ENCODE measurements around the gene USP3. TPM values are rescaled to one million over a fixed set of nuclear protein-coding genes. Genes with fewer than 3 reads are reported as not detected.

Gene USP3
- total RNA-seq, 1 donor from 2014 or later, result 17.2 TPM

DNA sequence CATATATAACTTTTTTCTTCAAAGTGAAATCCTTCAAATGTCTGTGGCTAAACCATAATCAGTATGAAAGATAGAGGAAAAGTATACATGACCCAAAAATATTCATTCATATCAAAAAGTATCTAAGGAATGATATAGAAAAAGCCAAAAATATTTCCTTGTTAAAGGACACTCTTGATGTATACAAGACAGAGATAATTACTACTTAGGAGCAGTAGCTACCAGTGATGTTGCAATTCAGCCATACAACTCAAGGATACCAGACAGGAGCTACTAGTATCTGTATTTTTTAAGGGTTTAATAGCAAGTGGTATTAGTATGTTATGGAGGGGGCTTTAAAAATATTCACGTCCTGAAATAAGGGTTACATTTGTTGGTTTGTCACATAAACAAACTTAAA, 129.8 kb downstream of the USP3 start:
- DNase-seq, result no peak
- peaks cover 100% of the 10 kb centered on the region for H3K36me3 ChIP-seq
- H3K27ac ChIP-seq (replicated peaks), result no peak overlapping the region
- H3K4me1 ChIP-seq, result no peaks in the 10 kb centered on the region
- H3K9me3 ChIP-seq (replicated peaks), result no peaks in the 10 kb centered on the region
- no peak for TF ChIP-seq CTCF (IDR thresholded peaks at IDR 0.05; ENCODE audit: borderline replicate concordance)
- H3K4me3 ChIP-seq, result no peak overlapping the region
- no peaks in the 10 kb centered on the region for H3K27me3 ChIP-seq (ENCODE audit: low read depth)
- intact Hi-C loops (cut with micrococcal nuclease), result no loop called here

DNA sequence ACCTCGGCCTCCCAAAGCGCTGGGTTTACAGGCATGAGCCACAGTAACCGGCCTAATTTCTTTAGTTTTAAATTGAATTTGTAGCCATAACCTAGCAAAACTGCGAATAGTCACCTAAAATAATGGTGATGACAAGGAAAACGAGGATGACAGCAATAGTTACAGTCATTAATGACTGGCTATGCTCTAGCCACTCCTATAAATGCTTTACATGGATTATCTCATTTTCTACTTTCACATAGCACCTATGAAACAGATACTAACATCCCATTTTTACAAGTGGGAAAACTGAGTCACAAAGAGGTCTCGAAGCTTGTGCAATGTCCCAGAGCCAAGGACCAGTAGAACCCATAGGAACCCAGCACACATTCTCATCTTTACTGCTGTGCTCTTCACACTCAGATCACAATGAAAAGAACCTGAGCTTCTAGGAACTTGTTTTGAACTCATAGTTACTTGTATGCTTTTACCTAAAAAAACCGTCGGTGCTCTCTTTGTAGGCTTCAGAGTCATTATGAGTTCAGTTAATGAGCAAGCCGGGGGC, 132.2 kb downstream of the USP3 start:
- peaks cover 98% of the 10 kb centered on the region for H3K36me3 ChIP-seq
- intact Hi-C loops (cut with micrococcal nuclease), result no loop called here
- H3K4me1 ChIP-seq, result no peaks in the 10 kb centered on the region
- TF ChIP-seq CTCF (IDR thresholded peaks at IDR 0.05; ENCODE audit: borderline replicate concordance), result no peak
- no peak overlapping the region for H3K4me3 ChIP-seq
- DNase-seq, result no peak
- H3K27ac ChIP-seq (replicated peaks), result no peak overlapping the region
- no peaks in the 10 kb centered on the region for H3K27me3 ChIP-seq (ENCODE audit: low read depth)
- no peaks in the 10 kb centered on the region for H3K9me3 ChIP-seq (replicated peaks)

DNA sequence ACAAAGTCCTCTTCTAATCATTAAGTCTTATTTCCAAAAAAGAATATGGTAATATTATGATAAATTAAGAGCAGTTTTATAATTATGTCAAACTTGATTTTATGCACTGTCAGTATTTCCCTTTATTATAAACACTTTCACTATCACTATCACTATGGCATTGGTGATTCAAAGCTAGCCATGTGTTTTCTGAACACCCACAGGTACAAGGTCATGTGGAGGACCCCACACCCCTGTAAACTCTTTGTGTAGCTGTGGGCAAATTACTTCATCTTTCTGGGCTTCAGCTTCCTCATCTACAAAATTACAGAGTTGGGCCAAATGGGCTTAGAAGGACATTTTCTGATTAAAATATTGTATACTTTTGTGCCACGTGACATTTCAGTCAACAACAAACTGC, 134.4 kb downstream of the USP3 start:
- peaks cover 98% of the 10 kb centered on the region for H3K36me3 ChIP-seq
- no peak overlapping the region for H3K4me3 ChIP-seq
- H3K9me3 ChIP-seq (replicated peaks), result no peaks in the 10 kb centered on the region
- H3K27ac ChIP-seq (replicated peaks), result no peak overlapping the region
- no peaks in the 10 kb centered on the region for H3K4me1 ChIP-seq
- no peak for DNase-seq
- TF ChIP-seq CTCF (IDR thresholded peaks at IDR 0.05; ENCODE audit: borderline replicate concordance), result no peak
- H3K27me3 ChIP-seq (ENCODE audit: low read depth), result no peaks in the 10 kb centered on the region
- intact Hi-C loops (cut with micrococcal nuclease), result no loop called here

- no peak for DNase-seq
- no peaks in the 10 kb centered on the region for H3K27me3 ChIP-seq (ENCODE audit: low read depth)
- H3K9me3 ChIP-seq (replicated peaks), result no peaks in the 10 kb centered on the region
- H3K27ac ChIP-seq (replicated peaks), result no peak overlapping the region
- no peak for TF ChIP-seq CTCF (IDR thresholded peaks at IDR 0.05; ENCODE audit: borderline replicate concordance)
- peaks cover 98% of the 10 kb centered on the region for H3K36me3 ChIP-seq
- no peak overlapping the region for H3K4me3 ChIP-seq
- intact Hi-C loops (cut with micrococcal nuclease), result no loop called here
- H3K4me1 ChIP-seq, result no peaks in the 10 kb centered on the region
Measured at GRCh38 chr15:63640146-63640545, 135.8 kb downstream of the USP3 start.

Other genes starting within 250 kb of the USP3 start
- 6.2 TPM for gene APH1B, start 227.0 kb upstream of the USP3 start, total RNA-seq
- gene CA12, start 122.7 kb upstream of the USP3 start, total RNA-seq, result 0.25 TPM
- 29.5 TPM for gene FBXL22, start 92.8 kb downstream of the USP3 start, total RNA-seq

Measured in left ventricle myocardium inferior (tissue), 1 donor.